SK-N-SH treated with all-trans-retinoic acid at 6 μM for 48 hours (cell line): ENCODE measurements around the gene CREB1.

ENCODE experiments used
- ARNTL ChIP-seq: fragments of 450-650 bp; formaldehyde crosslinking; IDR thresholded peaks from 2 replicates; pipeline ENCODE4 v1.5.0; 2020; ENCODE audit warnings: low read depth, mild to moderate bottlenecking, moderate library complexity, borderline replicate concordance
- BACH2 ChIP-seq: fragments of 250-450 bp; sonication (Bioruptor Pico); IDR thresholded peaks from 2 replicates; pipeline ENCODE4 v1.9.0; 2021; ENCODE audit warnings: mild to moderate bottlenecking, borderline replicate concordance
- ESRRG ChIP-seq: fragments of 250-450 bp; sonication (Bioruptor Pico); IDR thresholded peaks from 2 replicates; pipeline ENCODE4 v1.6.1; 2021; ENCODE audit warnings: mild to moderate bottlenecking
- GLIS3 ChIP-seq: fragments of 250-450 bp; sonication (Bioruptor Pico); IDR thresholded peaks from 2 replicates; pipeline ENCODE4 v1.5.0; 2020; ENCODE audit warnings: mild to moderate bottlenecking, moderate library complexity
- RARB ChIP-seq: fragments of 250-450 bp; sonication (Bioruptor Pico); IDR thresholded peaks from 2 replicates; pipeline ENCODE4 v1.8.0; 2021; ENCODE audit warnings: mild to moderate bottlenecking, moderate library complexity
- TOX ChIP-seq: fragments of 250-450 bp; sonication (Bioruptor Pico); IDR thresholded peaks from 2 replicates; pipeline ENCODE4 v1.8.0; 2021; ENCODE audit warnings: mild to moderate bottlenecking, moderate library complexity, borderline replicate concordance
- ZFP3 ChIP-seq: fragments of 250-450 bp; sonication (Bioruptor Pico); IDR thresholded peaks from 2 replicates; pipeline ENCODE4 v1.5.0; 2020; ENCODE audit warnings: mild to moderate bottlenecking, moderate library complexity
- ZFP30 ChIP-seq: fragments of 450-650 bp; formaldehyde crosslinking; IDR thresholded peaks from 2 replicates; pipeline ENCODE4 v1.5.0; 2022; ENCODE audit warnings: mild to moderate bottlenecking, moderate library complexity
- ZNF70 ChIP-seq: fragments of 450-650 bp; formaldehyde crosslinking; IDR thresholded peaks from 2 replicates; pipeline ENCODE4 v1.5.0; 2020; ENCODE audit warnings: mild to moderate bottlenecking, moderate library complexity
- TF ChIP-seq, protein P1 (sequence below): fragments of 250-450 bp; sonication (Bioruptor Pico); IDR thresholded peaks from 2 replicates; pipeline ENCODE4 v1.5.1; 2021; ENCODE audit warnings: mild to moderate bottlenecking, moderate library complexity
- TF ChIP-seq, protein P2 (sequence below): fragments of 250-450 bp; sonication (Bioruptor Pico); IDR thresholded peaks from 2 replicates; pipeline ENCODE4 v1.8.0; 2020; ENCODE audit warnings: mild to moderate bottlenecking, moderate library complexity, borderline replicate concordance
- TF ChIP-seq, protein P3 (sequence below): fragments of 250-450 bp; sonication (Bioruptor Pico); IDR thresholded peaks from 2 replicates; pipeline ENCODE4 v1.5.1; 2020; ENCODE audit warnings: low read depth, mild to moderate bottlenecking, moderate library complexity

DNA sequence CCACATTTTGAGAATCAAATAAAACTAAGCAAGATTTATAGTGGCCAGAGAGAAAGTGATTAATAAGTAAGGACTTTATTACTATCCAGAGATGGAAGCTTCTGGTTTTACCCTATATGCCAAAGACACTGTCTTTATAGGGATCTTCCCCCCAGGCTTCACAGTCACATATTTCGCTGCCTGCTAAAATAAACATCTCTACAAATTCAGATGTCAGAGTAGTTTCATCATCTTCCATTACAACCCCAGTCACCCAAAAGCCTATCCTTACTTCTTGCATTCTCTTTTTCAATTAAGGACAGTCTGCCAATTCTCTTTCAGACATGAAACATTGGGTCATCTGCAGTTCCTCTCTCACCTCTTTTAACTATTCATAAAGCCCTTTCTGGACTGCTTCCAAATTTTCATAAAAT is 28.3 kb downstream of the CREB1 start:
- TF ChIP-seq ESRRG (CRISPR knock-in tag) (no peak), BACH2 (CRISPR knock-in tag) (no peak), ZFP3 (CRISPR knock-in tag) (no peak), ZNF70 (no peak), RARB (CRISPR knock-in tag) (no peak), ZFP30 (CRISPR knock-in tag) (no peak), ARNTL (CRISPR knock-in tag) (no peak), GLIS3 (CRISPR knock-in tag) (no peak), TOX (no peak)
- TF ChIP-seq, protein P1, sequence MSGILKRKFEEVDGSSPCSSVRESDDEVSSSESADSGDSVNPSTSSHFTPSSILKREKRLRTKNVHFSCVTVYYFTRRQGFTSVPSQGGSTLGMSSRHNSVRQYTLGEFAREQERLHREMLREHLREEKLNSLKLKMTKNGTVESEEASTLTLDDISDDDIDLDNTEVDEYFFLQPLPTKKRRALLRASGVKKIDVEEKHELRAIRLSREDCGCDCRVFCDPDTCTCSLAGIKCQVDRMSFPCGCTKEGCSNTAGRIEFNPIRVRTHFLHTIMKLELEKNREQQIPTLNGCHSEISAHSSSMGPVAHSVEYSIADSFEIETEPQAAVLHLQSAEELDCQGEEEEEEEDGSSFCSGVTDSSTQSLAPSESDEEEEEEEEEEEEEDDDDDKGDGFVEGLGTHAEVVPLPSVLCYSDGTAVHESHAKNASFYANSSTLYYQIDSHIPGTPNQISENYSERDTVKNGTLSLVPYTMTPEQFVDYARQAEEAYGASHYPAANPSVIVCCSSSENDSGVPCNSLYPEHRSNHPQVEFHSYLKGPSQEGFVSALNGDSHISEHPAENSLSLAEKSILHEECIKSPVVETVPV (CRISPR knock-in tag): no peak
- TF ChIP-seq, protein P2, sequence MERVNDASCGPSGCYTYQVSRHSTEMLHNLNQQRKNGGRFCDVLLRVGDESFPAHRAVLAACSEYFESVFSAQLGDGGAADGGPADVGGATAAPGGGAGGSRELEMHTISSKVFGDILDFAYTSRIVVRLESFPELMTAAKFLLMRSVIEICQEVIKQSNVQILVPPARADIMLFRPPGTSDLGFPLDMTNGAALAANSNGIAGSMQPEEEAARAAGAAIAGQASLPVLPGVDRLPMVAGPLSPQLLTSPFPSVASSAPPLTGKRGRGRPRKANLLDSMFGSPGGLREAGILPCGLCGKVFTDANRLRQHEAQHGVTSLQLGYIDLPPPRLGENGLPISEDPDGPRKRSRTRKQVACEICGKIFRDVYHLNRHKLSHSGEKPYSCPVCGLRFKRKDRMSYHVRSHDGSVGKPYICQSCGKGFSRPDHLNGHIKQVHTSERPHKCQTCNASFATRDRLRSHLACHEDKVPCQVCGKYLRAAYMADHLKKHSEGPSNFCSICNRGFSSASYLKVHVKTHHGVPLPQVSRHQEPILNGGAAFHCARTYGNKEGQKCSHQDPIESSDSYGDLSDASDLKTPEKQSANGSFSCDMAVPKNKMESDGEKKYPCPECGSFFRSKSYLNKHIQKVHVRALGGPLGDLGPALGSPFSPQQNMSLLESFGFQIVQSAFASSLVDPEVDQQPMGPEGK (CRISPR knock-in tag): no peak
- TF ChIP-seq, protein P3, sequence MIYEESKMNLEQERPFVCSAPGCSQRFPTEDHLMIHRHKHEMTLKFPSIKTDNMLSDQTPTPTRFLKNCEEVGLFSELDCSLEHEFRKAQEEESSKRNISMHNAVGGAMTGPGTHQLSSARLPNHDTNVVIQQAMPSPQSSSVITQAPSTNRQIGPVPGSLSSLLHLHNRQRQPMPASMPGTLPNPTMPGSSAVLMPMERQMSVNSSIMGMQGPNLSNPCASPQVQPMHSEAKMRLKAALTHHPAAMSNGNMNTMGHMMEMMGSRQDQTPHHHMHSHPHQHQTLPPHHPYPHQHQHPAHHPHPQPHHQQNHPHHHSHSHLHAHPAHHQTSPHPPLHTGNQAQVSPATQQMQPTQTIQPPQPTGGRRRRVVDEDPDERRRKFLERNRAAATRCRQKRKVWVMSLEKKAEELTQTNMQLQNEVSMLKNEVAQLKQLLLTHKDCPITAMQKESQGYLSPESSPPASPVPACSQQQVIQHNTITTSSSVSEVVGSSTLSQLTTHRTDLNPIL (CRISPR knock-in tag): no peak
